CD4-positive, alpha-beta T cell treated with Interleukin-10 for 1 hour (primary cell): ENCODE results near the gene SLC7A6.

Experiments used
- DNase-seq: peaks from one replicate; pipeline ENCODE4 v3.0.0-alpha.2; 2020

Gene SLC7A6

GRCh38 chr16:68257906-68258800 lies 6.2 kb upstream of the SLC7A6 start:
- no peak for DNase-seq

- no peak for DNase-seq
Observed at GRCh38 chr16:68259007-68259825, 5.1 kb upstream of the SLC7A6 start.

DNA sequence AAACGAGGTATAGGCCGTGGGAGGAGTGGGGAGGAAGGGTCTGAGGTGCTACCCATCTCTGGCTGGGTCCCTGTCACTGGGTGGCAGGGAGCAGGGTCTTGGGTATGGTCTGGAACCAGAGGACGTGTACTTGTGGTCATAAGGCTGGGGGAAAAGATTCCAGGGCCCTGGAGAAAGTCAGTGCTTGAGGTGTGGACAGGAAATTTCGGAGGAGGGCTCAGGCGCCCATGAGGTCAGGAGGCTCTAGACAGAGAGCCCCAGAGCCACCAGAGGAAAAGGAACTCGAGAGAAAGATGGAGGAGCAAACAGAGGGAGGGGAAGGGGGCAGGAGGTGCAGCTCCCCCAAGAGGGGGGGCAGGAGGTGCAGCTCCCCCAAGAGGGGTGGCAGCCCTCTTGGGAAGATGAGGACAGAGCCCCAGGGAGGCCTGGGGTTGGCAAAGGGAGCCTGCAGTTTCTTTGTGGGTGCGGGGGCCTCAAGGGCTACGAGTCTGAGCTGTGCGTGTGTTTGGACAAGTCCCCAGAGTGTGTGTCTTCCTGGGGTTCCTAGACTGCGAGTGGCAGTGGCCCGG lies 683 bp upstream of the SLC7A6 start:
- DNase-seq: no peak

DNA sequence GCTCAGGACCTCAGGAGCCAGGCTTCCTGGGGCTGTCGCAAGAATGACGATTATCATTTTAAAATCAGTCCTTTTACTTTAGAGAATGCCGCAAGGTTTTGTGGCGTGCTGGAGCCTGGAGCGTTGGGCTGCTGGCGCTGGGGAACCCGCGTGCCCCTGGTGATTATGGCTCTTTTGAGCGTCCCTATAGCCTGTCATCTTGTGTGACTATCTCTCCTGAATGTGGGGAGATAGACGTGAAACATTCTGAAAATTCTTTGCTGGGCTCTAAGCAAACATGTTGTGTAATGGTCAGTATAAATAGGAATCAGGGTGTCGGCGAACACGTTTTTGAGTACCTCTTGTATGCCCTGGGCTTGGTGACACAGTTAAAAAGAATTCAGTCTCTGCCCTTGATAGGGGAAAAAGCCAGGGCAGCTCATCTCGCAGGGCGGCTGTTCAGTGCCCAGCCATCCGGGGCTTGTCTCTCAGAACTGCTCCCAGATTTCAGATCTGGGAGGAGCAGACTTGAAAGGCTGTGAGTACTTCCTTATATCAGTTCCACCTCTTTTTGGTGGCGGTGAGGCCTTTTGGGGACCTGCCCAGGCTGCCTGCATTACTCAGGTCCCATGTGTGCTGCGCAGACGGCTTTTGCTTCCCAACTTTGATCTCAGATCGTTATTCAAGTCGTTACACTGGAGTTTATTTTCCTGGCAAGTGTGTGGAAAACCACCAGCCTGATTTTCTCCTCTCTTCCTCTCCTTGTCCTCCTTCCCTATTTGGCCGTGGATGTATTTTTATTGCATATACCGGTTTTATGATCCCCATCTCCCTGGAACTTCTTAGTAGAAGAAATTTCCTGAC lies 973 bp downstream of the SLC7A6 start:
- DNase-seq: peak; percentile 54

DNA sequence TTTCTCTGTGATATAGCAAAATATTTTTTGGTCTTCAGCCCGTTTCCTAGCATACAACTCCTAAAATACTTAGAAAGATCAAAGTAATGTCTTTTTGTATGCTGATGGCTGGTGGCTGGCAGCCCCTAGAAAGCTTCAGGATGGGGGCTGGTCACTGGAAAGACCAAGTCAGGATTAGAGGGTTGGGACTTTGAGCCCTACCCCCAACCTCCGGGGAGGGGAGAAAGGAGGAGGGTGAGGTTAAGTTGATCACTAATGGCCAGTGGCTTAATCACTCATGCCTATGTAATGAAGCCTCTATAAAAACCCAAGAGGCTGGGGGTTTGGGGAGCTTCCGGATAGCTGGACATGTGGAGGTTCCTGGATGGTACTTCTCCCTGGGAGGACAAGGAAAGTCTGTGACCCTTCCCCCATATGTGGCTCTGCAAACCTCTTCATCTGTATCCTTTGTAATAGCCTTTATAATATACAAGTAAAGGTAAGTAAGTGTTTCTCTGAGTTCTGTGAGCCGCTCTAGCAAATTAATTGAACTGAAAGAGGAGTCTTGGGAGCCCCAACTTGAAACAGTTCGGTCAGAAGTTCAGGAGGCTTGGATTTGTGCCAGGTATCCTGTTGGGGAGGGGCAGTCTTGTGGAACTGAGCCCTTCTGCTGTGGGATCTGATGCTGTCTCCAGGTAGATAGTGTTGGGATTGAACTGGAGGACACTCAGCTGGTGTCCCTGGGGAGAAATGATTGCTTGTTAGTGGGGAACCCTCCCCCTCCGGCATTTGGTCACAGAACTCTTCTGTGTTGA lies 3.5 kb downstream of the SLC7A6 start:
- no peak for DNase-seq

GRCh38 chr16:68269793-68270192 lies 5.5 kb downstream of the SLC7A6 start:
- DNase-seq: no peak

DNA sequence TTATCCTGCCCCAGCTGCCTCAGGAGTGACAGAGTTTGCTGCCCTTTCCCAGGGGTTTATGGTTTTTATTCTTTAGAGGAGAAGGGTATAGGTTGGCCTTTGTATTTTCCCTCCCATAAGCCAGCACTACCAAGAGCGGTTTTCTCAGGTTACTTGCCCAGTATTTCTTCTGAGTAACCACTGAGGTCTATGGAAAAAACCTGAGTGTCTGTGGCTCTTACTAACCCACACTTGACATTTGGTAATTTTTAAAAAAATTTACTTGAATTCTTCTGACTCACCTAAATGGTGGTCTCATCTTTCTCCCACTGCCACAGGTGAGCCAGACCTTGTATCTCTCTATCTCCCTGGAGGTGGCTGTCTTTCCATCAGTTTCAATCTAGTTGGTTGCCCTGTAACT lies 6.0 kb downstream of the SLC7A6 start:
- no peak for DNase-seq

- DNase-seq: peak; percentile 65
Observed at GRCh38 chr16:68272507-68273209, 8.3 kb downstream of the SLC7A6 start.

GRCh38 chr16:68273459-68273858 lies 9.1 kb downstream of the SLC7A6 start:
- DNase-seq: no peak

GRCh38 chr16:68273896-68274295 lies 9.6 kb downstream of the SLC7A6 start:
- no peak for DNase-seq

- DNase-seq: no peak
Observed at GRCh38 chr16:68274441-68274840, 10.1 kb downstream of the SLC7A6 start.

- peak; percentile 65 for DNase-seq
Observed at GRCh38 chr16:68275611-68276191, 11.4 kb downstream of the SLC7A6 start.

DNA sequence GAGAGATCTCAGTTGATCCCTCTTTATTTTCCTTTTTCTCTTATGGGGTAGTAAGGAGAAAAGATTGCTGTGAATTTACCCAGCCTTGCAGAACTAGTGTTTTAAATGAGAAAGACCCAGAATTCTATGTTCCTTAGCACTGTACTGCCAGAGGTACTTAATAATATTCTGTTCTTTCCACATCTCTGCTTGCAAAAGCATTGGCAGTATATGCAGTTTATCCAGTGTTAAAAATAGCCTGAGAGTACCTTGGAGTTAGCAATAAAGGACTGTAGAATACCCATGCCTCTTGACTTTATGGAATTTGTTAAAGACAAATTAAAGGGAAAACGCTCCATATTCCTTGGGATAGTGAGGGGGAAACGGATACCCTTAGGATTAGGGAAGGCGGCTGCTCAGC lies 11.9 kb downstream of the SLC7A6 start:
- DNase-seq: no peak

DNA sequence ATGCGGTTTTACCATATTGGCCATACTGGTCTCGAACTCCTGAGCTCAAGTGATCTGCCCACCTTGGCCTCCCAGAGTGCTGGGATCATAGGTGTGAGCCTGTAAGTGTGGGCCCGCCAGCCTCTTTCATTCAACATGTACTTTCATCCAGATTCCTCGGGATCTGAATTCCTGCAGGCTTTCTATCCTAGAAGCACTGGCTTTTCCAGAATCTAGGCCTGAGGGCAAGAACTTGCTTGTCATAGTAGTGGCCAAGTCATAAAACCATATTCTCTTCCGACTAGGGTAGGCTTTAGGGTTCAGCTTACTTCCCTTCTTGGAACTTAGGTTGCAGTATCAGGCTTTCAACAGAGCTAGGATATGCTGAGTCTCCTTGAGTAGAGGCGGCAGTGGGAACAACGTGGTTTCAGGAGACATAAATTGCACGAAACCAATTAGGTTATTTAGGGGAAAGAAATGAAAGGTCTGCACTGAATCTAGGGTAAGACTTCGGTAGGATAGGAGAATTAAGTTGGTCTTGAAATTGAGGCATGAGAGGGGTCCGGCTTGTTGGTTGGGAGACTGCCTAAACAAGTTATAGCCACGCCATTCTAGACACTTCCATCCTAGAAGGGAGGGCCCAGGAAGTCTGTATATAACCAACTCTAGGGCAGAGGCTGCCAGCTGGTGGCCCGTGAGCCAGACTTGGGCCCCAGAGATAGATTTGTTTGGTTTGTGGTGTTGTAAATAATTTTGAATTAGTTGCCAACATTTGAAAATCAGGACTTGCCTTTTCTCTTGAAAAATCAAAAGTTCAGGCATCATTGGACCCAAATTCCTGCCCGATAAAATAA lies 15.6 kb downstream of the SLC7A6 start:
- DNase-seq: no peak

DNA sequence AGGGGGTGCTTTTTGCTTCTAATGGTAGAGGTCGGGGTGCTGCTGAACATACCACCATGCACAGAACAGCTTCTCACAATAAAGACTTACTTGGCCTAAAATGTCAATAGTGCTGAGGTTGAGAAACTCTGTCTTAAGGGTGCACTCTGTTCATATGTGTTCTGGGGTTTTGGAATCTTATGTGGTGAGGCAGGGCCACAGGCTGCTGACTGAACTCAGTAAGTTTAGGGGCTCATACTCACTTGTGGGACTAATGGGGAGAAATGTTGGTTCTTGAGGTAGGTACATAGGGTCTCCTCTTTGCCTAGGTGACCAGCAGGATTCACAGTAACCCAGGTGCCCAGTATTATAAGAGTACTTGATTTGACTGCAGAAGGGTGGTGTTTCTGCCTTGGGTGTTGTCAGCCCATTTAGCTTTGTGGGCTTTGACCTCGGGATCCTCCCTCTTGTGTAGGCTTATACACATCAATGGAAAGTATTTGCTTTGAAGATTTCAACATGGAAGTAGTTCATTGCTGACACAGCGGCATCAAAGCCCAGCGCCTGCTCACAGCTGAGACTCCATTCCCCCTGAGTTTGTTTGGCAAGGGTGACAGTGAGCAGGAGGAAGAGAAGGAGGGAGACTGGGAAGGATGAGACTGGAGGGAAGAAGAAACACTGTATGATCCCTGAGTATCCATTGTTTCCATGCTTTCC lies 17.2 kb downstream of the SLC7A6 start:
- peak; percentile 40 for DNase-seq

- no peak for DNase-seq
Observed at GRCh38 chr16:68282064-68282452, 17.7 kb downstream of the SLC7A6 start.

- DNase-seq: no peak
Observed at GRCh38 chr16:68283346-68283745, 19.0 kb downstream of the SLC7A6 start.

DNA sequence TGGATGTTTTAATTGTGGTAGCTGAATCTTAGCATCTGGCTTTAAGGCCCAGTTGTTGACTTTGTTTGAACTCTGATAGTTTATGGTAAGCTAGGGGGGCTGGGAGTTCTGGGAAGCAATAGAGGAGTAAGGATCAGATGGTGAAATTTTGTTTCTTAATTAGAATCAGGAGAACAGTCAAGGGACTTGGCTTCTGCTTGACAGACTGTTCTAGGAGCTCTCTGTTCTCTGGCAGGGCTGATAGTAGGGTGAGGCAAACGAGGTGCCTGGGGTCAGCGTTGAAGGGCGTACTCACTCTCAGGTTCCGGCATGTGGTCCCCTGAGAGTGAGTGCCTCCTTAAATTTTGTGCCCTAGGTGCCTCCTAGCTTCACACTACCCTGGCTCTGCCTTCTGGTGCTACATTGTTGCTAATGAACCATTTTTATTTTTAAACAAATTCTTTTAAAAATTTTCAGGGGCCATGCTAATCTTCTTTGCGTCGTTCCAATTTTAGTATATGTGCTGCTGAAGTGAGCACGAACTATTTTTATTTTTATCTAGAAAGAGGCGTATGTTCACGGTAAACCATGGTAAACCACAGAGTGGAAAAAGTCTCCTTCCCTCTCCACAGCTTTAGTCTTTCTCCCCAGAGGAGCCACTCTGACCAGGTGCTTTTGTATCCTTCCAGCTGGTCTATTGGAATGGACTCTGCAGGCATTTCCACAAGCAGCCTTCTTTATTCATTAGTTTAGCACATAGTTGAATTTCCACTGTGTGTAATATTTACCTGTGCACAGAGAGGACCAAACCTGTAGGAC lies 19.7 kb downstream of the SLC7A6 start:
- no peak for DNase-seq
